UCSD-AML1 (cell line): Measurements from ENCODE around the gene VRTN.
"Not testable (repeated sequence)": the region's sequence is repeated elsewhere in the genome, so short reads cannot be mapped to it uniquely, and the experiment has no call there.

ENCODE experiments used
- DNase-seq: peaks from one replicate; lab custom pipeline; 2025; ENCODE audit not compliant: unreplicated experiment; lab: John Stamatoyannopoulos, UW

Gene VRTN

GRCh38 chr14:74348735-74349463 lies 628 bp downstream of the VRTN start:
- no peak for DNase-seq

- DNase-seq = no peak
Observed at GRCh38 chr14:74349757-74350156, 1.5 kb downstream of the VRTN start.

- no peak for DNase-seq
Observed at GRCh38 chr14:74350211-74350927, 2.1 kb downstream of the VRTN start.

GRCh38 chr14:74350928-74351323 lies 2.7 kb downstream of the VRTN start:
- DNase-seq = no peak

- DNase-seq = no peak
Observed at GRCh38 chr14:74356892-74357575, 8.8 kb downstream of the VRTN start.

- no peak for DNase-seq
Observed at GRCh38 chr14:74357585-74357984, 9.3 kb downstream of the VRTN start.

- DNase-seq = no peak
Observed at GRCh38 chr14:74358176-74358829, 10.0 kb downstream of the VRTN start.

GRCh38 chr14:74360163-74360562 lies 11.9 kb downstream of the VRTN start:
- DNase-seq = no peak

GRCh38 chr14:74362361-74362915 lies 14.2 kb downstream of the VRTN start:
- peak; percentile 64 for DNase-seq

GRCh38 chr14:74364271-74364880 lies 16.1 kb downstream of the VRTN start:
- DNase-seq = no peak

GRCh38 chr14:74368026-74368425 lies 19.8 kb downstream of the VRTN start:
- DNase-seq = no peak

GRCh38 chr14:74368441-74368840 lies 20.2 kb downstream of the VRTN start:
- DNase-seq = no peak

GRCh38 chr14:74377976-74378690 lies 29.9 kb downstream of the VRTN start:
- no peak for DNase-seq

GRCh38 chr14:74380172-74380571 lies 31.9 kb downstream of the VRTN start:
- DNase-seq = no peak

- DNase-seq = no peak
Observed at GRCh38 chr14:74380845-74381244, 32.6 kb downstream of the VRTN start.

GRCh38 chr14:74381571-74381970 lies 33.3 kb downstream of the VRTN start:
- not testable (repeated sequence) for DNase-seq

- DNase-seq = no peak
Observed at GRCh38 chr14:74382231-74382630, 34.0 kb downstream of the VRTN start.

- DNase-seq = no peak
Observed at GRCh38 chr14:74389980-74390379, 41.7 kb downstream of the VRTN start.

GRCh38 chr14:74390505-74390904 lies 42.2 kb downstream of the VRTN start:
- DNase-seq = not testable (repeated sequence)

- DNase-seq = no peak
Observed at GRCh38 chr14:74391479-74391878, 43.2 kb downstream of the VRTN start.
